Muscle of leg (tissue), 11 donors: Measurements from ENCODE around the gene PALM. TPM values are rescaled to one million over a fixed set of nuclear protein-coding genes. Genes with fewer than 3 reads are reported as not detected.
A peak's percentile ranks its signal among the peaks of the same experiment; 100 is the strongest.

Experiments
- DNase-seq: peaks from one replicate; pipeline ENCODE4 v3.0.0; 2013
- H3K27ac ChIP-seq: one replicate; pipeline ENCODE4 v1.5.1; 2013; ENCODE audit warnings: mild to moderate bottlenecking, low read length, control low read depth
- H3K27me3 ChIP-seq: one replicate; pipeline ENCODE4 v1.6.1; 2013; ENCODE audit warnings: low read length; ENCODE audit not compliant: control insufficient read depth, insufficient read depth
- H3K36me3 ChIP-seq: one replicate; pipeline ENCODE4 v1.6.1; 2013; ENCODE audit warnings: low read length; ENCODE audit not compliant: control insufficient read depth, insufficient read depth
- H3K4me1 ChIP-seq: one replicate; pipeline ENCODE4 v1.6.1; 2013; ENCODE audit warnings: low read length; ENCODE audit not compliant: control insufficient read depth, insufficient read depth
- H3K4me3 ChIP-seq: one replicate; pipeline ENCODE4 v1.5.1; 2013; ENCODE audit warnings: low read length, control low read depth
- H3K9me3 ChIP-seq: replicated peaks from 2 replicates; pipeline ENCODE4 v1.6.1; 2013; ENCODE audit warnings: low read depth, low read length; ENCODE audit not compliant: control insufficient read depth
- WGBS: methylation state at CpG from one replicate; pipeline ENCODE4 v1.1.5; 2013; ENCODE audit warnings: missing lambda C conversion rate; ENCODE audit not compliant: insufficient coverage; 5-methylcytosine and 5-hydroxymethylcytosine counted together
- polyA plus RNA-seq, 8 donors: library from polyadenylated mRNA; unstranded; fragments of 120-200 nt; gene quantifications; one replicate each; pipeline versions ENCODE4 v1.2.1 to v1.2.3, GENCODE V29; 2013; ENCODE audit warnings: inconsistent platforms in 1 of 8, low replicate concordance in 1 of 8; ENCODE audit not compliant: insufficient read length in 8 of 8, insufficient read depth in 1 of 8
- total RNA-seq: library from RNA; stranded (reverse); fragments of 120-200 nt; gene quantifications from one replicate; pipeline ENCODE4 v1.2.4, GENCODE V29; 2013

Gene PALM
- total and polyA plus RNA-seq, 9 donors = 23.7 to 56.7 (median 36.6) TPM

DNA sequence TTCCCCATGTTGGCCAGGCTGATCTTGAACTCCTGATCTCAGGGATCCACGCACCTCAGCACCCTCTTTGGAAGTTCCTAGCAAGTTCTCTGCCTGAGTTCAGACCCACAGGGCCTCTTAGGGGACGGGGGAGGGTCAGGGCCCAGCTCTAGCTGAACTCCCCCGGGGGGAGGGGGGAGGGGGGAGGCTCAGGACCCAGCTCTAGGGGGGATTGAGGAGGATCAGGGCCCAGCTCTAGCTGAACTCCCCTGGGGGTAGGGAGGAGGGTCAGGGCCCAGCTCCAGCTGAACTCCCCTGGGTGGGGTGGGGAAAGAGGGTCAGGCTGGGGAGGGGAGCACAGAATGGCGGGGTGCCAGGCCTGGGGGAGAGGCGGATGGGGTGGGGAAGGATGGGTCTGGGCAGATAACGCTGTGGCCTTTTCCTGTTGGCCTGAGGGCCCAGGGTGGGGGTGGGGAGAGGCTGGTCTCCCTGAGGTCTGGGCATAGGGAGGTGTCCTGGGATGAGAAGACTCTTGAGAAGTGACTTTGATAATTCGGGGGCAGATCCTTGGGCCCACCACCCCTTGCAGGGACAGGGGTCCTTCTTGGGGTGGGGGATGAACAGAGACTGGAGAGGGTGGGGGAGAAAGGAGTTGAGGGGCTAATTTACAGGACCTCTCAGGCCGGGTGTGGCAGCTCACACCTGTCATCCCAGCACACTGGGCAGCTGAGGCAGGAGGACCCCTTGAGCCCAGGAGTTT is 83.0 kb downstream of the PALM start:
- H3K4me1 ChIP-seq = peaks cover 52% of the 10 kb centered on the region
- H3K27ac ChIP-seq = peak overlapping the region; percentile 42
- no peaks in the 10 kb centered on the region for H3K27me3 ChIP-seq
- peak; percentile 15 for DNase-seq
- H3K36me3 ChIP-seq = no peaks in the 10 kb centered on the region
- H3K9me3 ChIP-seq = no peaks in the 10 kb centered on the region
- H3K4me3 ChIP-seq = no peak overlapping the region
- 47% methylated on average over 5 of the region's 8 CpGs for WGBS

DNA sequence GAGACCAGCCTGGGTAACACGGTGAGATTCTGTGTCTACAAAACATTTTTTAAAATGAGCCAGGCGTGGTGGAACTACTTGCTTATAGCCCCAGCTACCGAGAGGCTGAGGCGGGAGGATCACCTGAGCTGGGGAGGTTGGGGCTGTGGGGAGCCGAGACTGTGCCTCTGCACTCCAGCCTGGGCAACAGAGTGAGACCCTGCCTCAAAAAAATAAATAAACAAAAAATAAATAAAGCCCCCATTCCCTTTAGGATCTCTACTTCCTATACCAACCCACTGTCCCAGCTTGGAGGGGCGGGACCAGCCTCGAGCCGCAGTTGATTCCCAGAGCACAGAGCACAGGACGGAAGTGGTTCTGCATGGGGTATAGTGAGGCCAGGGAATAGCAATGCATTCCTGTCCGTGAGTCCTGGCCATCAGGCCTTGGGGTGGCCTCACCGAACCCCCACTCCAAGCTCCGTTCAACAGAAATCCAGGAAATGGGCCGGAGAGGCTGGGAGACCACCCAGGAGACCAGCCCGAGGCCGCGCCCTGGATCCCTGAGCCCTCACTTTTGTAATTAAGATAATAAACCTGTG is 83.7 kb downstream of the PALM start:
- no peaks in the 10 kb centered on the region for H3K36me3 ChIP-seq
- peaks cover 52% of the 10 kb centered on the region for H3K4me1 ChIP-seq
- no peak overlapping the region for H3K4me3 ChIP-seq
- peak; percentile 15 for DNase-seq
- H3K9me3 ChIP-seq = no peaks in the 10 kb centered on the region
- no peaks in the 10 kb centered on the region for H3K27me3 ChIP-seq
- peak overlapping the region; percentile 42 for H3K27ac ChIP-seq
- 73% methylated on average over 4 of the region's 16 CpGs for WGBS

DNA sequence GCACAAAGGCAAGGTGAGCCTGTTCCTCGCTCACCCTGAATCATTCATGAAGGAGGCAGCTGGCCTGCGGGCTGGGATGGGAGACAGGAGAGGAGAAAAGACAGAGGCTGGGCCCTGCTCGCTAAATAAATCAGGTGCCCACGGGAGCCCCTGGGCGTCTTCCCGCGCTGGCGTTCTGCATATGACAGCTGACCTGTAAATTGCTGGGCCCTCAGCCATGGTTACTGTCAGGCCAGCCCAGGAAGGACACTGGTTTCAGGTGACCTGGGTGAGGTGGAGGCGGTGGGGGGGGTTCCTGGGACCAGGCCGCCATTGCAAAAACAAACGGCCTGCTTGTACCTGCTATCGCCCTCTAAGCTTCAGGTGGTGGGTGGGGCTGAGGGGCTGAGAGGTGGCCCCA is 85.1 kb downstream of the PALM start:
- DNase-seq = peak; percentile 4
- H3K27ac ChIP-seq = no peak overlapping the region
- peaks cover 44% of the 10 kb centered on the region for H3K4me1 ChIP-seq
- H3K27me3 ChIP-seq = no peaks in the 10 kb centered on the region
- H3K9me3 ChIP-seq = no peaks in the 10 kb centered on the region
- peaks cover 4% of the 10 kb centered on the region for H3K36me3 ChIP-seq
- no peak overlapping the region for H3K4me3 ChIP-seq
- WGBS = 91% methylated on average over 9 of the region's 12 CpGs

DNA sequence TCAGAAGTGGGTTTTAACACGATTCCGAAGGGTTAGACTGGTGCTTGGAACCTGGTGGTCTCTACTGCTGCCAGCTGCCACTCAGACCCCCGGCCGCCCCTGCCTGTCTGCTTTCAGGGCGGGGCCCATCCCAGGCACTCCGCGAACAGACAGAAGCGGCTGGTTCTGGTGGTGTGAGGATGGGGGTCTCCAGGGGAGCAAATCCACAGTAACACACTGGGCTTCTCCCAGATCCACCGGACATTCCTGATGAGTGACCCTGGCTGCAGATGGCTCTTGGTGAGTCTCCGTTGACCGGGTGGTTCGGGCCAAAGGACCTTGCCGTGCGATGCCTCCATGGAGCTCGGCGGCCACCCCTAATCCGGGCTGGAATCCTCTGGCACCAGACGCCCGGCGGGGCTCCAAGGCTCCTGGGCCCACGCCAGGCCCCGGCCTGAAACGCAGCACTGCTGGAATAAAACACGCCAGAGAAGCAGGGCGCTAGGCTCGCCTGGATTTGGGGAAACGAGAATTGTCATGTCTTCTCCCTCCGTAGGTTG is 86.4 kb downstream of the PALM start:
- Histone ChIP-seq H3K4me1 (peaks cover 48% of the 10 kb centered on the region), H3K36me3 (peaks cover 17% of the 10 kb centered on the region), H3K4me3 (no peak overlapping the region), H3K27ac (peak overlapping the region; percentile 79), H3K9me3 (no peaks in the 10 kb centered on the region), H3K27me3 (no peaks in the 10 kb centered on the region)
- DNase-seq = peak; percentile 69
- 49% methylated on average over 19 of the region's 28 CpGs for WGBS

DNA sequence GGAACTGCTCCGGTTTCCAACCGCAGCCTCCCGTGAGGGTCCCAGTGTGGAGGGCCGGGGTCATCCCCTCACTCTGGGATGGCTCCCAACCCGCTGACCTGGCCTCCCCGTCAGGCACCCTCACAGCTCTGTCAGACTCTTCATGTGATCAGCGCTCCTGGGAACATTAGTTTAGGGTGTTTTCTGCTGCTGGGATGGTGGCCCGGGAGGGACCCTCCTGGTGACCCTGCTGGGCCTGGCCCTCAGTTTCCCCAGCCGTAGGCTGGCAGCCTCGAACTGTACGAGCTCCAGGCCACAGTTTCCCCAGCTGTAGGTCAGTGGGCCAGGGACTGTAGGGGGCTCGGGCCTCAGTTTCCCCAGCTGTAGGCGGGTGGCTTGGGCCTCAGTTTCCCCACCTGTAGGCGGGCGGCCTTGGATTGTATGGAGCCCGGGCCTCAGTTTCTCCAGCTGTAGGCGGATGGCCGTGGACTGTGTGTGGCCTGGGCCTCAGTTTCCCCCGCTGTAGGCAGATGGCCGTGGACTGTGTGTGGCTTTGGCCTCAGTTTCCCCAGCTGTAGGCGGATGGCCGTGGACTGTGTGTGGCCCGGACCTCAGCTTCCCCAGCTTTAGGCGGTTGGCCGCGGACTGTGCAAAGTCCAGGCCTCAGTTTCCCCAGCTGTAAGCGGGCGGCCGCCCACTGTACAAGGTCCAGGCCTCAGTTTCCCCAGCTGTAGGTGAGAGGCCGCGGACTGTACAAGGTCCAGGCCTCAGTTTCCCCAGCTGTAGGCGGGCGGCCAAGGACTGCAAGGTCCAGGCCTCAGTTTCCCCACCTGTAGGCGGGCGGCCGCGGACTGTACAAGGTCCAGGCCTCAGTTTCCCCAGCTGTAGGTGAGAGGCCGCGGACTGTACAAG is 87.2 kb downstream of the PALM start:
- Histone ChIP-seq H3K4me3 (peak overlapping the region; percentile 89), H3K27ac (peak overlapping the region; percentile 96), H3K27me3 (no peaks in the 10 kb centered on the region), H3K36me3 (peaks cover 25% of the 10 kb centered on the region), H3K9me3 (no peaks in the 10 kb centered on the region), H3K4me1 (peaks cover 55% of the 10 kb centered on the region)
- peak; percentile 28 for DNase-seq
- WGBS = 82% methylated on average over 35 of the region's 39 CpGs

DNA sequence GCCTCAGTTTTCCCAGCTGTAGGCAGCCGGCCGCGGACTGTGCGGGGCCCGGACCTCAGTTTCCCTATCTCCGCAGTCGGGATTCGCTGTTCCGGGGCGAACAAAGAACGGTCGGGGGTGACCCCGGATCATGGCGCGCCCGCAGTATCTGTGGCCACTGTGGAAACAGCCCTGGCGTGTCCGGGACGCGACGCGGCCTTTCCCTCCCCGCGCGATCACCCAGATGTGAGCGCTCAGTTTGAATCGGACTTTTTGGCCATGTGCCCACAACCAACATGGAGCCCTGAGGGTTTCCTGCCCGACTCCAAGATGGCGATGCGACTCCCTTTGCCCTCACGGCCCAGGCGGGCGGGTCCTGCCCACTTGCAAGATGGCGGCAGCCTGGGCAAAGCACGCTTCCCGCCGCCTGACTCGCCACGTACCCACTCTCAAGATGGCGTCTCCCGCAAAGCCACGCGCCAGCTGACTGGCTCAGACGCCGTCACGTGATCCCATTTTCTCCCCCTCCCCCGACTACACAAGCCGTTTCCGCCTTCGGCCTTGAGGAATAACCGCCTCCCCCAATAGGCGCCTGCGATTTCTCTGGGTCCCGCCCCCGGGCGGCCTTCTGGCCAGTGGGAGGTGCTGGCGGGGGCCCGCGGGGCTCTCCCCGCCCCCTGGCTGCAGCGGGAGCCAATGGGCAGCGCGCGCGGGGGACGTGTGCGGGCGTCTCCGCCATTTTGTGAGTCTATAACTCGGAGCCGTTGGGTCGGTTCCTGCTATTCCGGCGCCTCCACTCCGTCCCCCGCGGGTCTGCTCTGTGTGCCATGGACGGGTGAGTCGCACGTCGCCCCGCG is 88.2 kb downstream of the PALM start, which contains the start of gene PTBP1:
Gene PTBP1 (plus strand): TSS at position 761 of the 836 bp plus-strand sequence. CDS start 46 bp downstream, at position 807.
- peaks cover 61% of the 10 kb centered on the region for H3K4me1 ChIP-seq
- under 1% methylated on average over 80 of the region's 83 CpGs for WGBS
- no peaks in the 10 kb centered on the region for H3K27me3 ChIP-seq
- H3K27ac ChIP-seq = peak within 1 kb of the TSS; percentile 96
- peak; percentile 100 for DNase-seq
- peaks cover 33% of the 10 kb centered on the region for H3K36me3 ChIP-seq
- no peaks in the 10 kb centered on the region for H3K9me3 ChIP-seq
- peak within 1 kb of the TSS; percentile 89 for H3K4me3 ChIP-seq

Other genes with a start within 250 kb of the PALM start
- 13.9 TPM for gene SHC2, start 247.9 kb upstream of the PALM start, total RNA-seq
- 10 to 100 TPM; 22.3 to 46.6 (median 31.6) TPM for gene SHC2, start 247.9 kb upstream of the PALM start, polyA plus RNA-seq
- 4.0 TPM for gene MADCAM1, start 212.4 kb upstream of the PALM start, total RNA-seq
- gene MADCAM1, start 212.4 kb upstream of the PALM start, polyA plus RNA-seq = 10 to 100 TPM in 5 of 8 donors, 1 to 10 TPM in 3; 5.1 to 15.7 (median 10.7) TPM
- gene TPGS1, start 201.4 kb upstream of the PALM start, total RNA-seq = 15.1 TPM
- gene TPGS1, start 201.4 kb upstream of the PALM start, polyA plus RNA-seq = 10 to 100 TPM in 6 of 8 donors, 1 to 10 TPM in 2; 8.6 to 12.7 (median 11.8) TPM
- gene CDC34, start 177.2 kb upstream of the PALM start, total RNA-seq = 80.2 TPM
- 10 to 100 TPM; 74.9 to 86.6 (median 80.2) TPM for gene CDC34, start 177.2 kb upstream of the PALM start, polyA plus RNA-seq
- gene GZMM, start 164.9 kb upstream of the PALM start, total RNA-seq = 0.22 TPM
- under 1 TPM in 7 of 8 donors, not detected in 1; 0.15 to 0.56 (median 0.26) TPM for gene GZMM, start 164.9 kb upstream of the PALM start, polyA plus RNA-seq
- 160 TPM for gene BSG, start 136.3 kb upstream of the PALM start, total RNA-seq
- gene BSG, start 136.3 kb upstream of the PALM start, polyA plus RNA-seq = 100 to 1,000 TPM; 197 to 260 (median 229) TPM
- 0.13 TPM for gene HCN2, start 119.1 kb upstream of the PALM start, total RNA-seq
- gene HCN2, start 119.1 kb upstream of the PALM start, polyA plus RNA-seq = under 1 TPM; 0.16 to 0.46 (median 0.31) TPM
- gene POLRMT, start 75.4 kb upstream of the PALM start, total RNA-seq = 28.6 TPM
- gene POLRMT, start 75.4 kb upstream of the PALM start, polyA plus RNA-seq = 10 to 100 TPM; 30.0 to 42.7 (median 34.4) TPM
- 0.04 TPM for gene FGF22, start 69.1 kb upstream of the PALM start, total RNA-seq
- under 1 TPM; 0.07 to 0.38 (median 0.15) TPM for gene FGF22, start 69.1 kb upstream of the PALM start, polyA plus RNA-seq
- 13.2 TPM for gene RNF126, start 45.7 kb upstream of the PALM start, total RNA-seq
- 10 to 100 TPM; 22.2 to 36.0 (median 30.4) TPM for gene RNF126, start 45.7 kb upstream of the PALM start, polyA plus RNA-seq
- 21.2 TPM for gene FSTL3, start 32.5 kb upstream of the PALM start, total RNA-seq
- gene FSTL3, start 32.5 kb upstream of the PALM start, polyA plus RNA-seq = 10 to 100 TPM; 14.5 to 24.3 (median 18.2) TPM
- gene PRSS57, start 13.5 kb upstream of the PALM start, total RNA-seq = 0.04 TPM
- 1 to 10 TPM in 1 of 8 donors, under 1 TPM in 6, not detected in 1; 0.16 to 1.2 (median 0.31) TPM for gene PRSS57, start 13.5 kb upstream of the PALM start, polyA plus RNA-seq
- gene MISP, start 42.2 kb downstream of the PALM start, total RNA-seq = 0.09 TPM
- gene MISP, start 42.2 kb downstream of the PALM start, polyA plus RNA-seq = 10 to 100 TPM in 1 of 8 donors, 1 to 10 TPM in 1, under 1 TPM in 5, not detected in 1; 0.14 to 11.6 (median 0.18) TPM
- 50.6 TPM for gene PTBP1, start 88.5 kb downstream of the PALM start, total RNA-seq
- gene PTBP1, start 88.5 kb downstream of the PALM start, polyA plus RNA-seq = 100 to 1,000 TPM; 101 to 207 (median 152) TPM
- 0.35 TPM for gene PLPPR3, start 113.0 kb downstream of the PALM start, total RNA-seq
- under 1 TPM; 0.13 to 0.90 (median 0.54) TPM for gene PLPPR3, start 113.0 kb downstream of the PALM start, polyA plus RNA-seq
- gene AZU1, start 118.9 kb downstream of the PALM start, total RNA-seq = 0.18 TPM
- 1 to 10 TPM; 1.2 to 6.5 (median 2.3) TPM for gene AZU1, start 118.9 kb downstream of the PALM start, polyA plus RNA-seq
- 0.44 TPM for gene PRTN3, start 132.1 kb downstream of the PALM start, total RNA-seq
- gene PRTN3, start 132.1 kb downstream of the PALM start, polyA plus RNA-seq = 10 to 100 TPM in 1 of 8 donors, 1 to 10 TPM in 7; 1.5 to 11.6 (median 3.9) TPM
- gene ELANE, start 143.4 kb downstream of the PALM start, total RNA-seq = 0.22 TPM
- gene ELANE, start 143.4 kb downstream of the PALM start, polyA plus RNA-seq = 1 to 10 TPM in 2 of 8 donors, under 1 TPM in 6; 0.36 to 4.4 (median 0.67) TPM
- gene CFD, start 150.7 kb downstream of the PALM start, total RNA-seq = 8.7 TPM
- gene CFD, start 150.7 kb downstream of the PALM start, polyA plus RNA-seq = 1 to 10 TPM; 1.1 to 3.2 (median 1.9) TPM
- 11.6 TPM for gene MED16, start 184.3 kb downstream of the PALM start, total RNA-seq
- 10 to 100 TPM; 31.9 to 48.1 (median 38.4) TPM for gene MED16, start 184.3 kb downstream of the PALM start, polyA plus RNA-seq
- gene RNU6-9, start 184.5 kb downstream of the PALM start, total RNA-seq = not detected
- gene RNU6-9, start 184.5 kb downstream of the PALM start, polyA plus RNA-seq = not detected
- gene R3HDM4, start 204.3 kb downstream of the PALM start, total RNA-seq = 13.1 TPM
- gene R3HDM4, start 204.3 kb downstream of the PALM start, polyA plus RNA-seq = 10 to 100 TPM; 30.4 to 38.6 (median 34.7) TPM
- gene KISS1R, start 208.4 kb downstream of the PALM start, total RNA-seq = not detected
- gene KISS1R, start 208.4 kb downstream of the PALM start, polyA plus RNA-seq = not detected
- gene ARID3A, start 217.1 kb downstream of the PALM start, total RNA-seq = 9.7 TPM
- gene ARID3A, start 217.1 kb downstream of the PALM start, polyA plus RNA-seq = 10 to 100 TPM in 7 of 8 donors, 1 to 10 TPM in 1; 9.4 to 19.1 (median 16.7) TPM